HG02885 (cell line): ENCODE measurements around the gene DGCR8.

Experiments used
- ATAC-seq: cut with Tn5 transposase; IDR thresholded peaks from one replicate; pipeline ENCODE4 v1.9.1; 2021; ENCODE audit warnings: mild to moderate bottlenecking; ENCODE audit not compliant: unreplicated experiment, poor library complexity

Gene DGCR8

GRCh38 chr22:20052309-20053259, 27.5 kb upstream of the DGCR8 start:
- no peak for ATAC-seq

GRCh38 chr22:20053407-20054033, 26.5 kb upstream of the DGCR8 start:
- ATAC-seq: no peak

- ATAC-seq: no peak
These were observed 26.0 kb upstream of the DGCR8 start for GRCh38 chr22:20054034-20054427.

- ATAC-seq: no peak
These were observed 25.6 kb upstream of the DGCR8 start for GRCh38 chr22:20054485-20054884.

GRCh38 chr22:20055144-20055543, 24.9 kb upstream of the DGCR8 start:
- ATAC-seq: no peak

GRCh38 chr22:20055654-20056053, 24.4 kb upstream of the DGCR8 start:
- no peak for ATAC-seq

- no peak for ATAC-seq
These were observed 23.9 kb upstream of the DGCR8 start for GRCh38 chr22:20056161-20056560.

- no peak for ATAC-seq
These were observed 23.2 kb upstream of the DGCR8 start for GRCh38 chr22:20056696-20057386.

- no peak for ATAC-seq
These were observed 22.3 kb upstream of the DGCR8 start for GRCh38 chr22:20057596-20058268.

GRCh38 chr22:20058989-20059770, 20.9 kb upstream of the DGCR8 start:
- no peak for ATAC-seq

- ATAC-seq: no peak
These were observed 19.2 kb upstream of the DGCR8 start for GRCh38 chr22:20060700-20061480.

- no peak for ATAC-seq
These were observed 18.6 kb upstream of the DGCR8 start for GRCh38 chr22:20061481-20061861.

GRCh38 chr22:20062043-20062765, 17.8 kb upstream of the DGCR8 start:
- no peak for ATAC-seq

GRCh38 chr22:20062766-20063083, 17.3 kb upstream of the DGCR8 start:
- no peak for ATAC-seq

GRCh38 chr22:20063271-20064139, 16.5 kb upstream of the DGCR8 start:
- ATAC-seq: no peak

GRCh38 chr22:20064140-20064480, 15.9 kb upstream of the DGCR8 start:
- ATAC-seq: no peak

GRCh38 chr22:20064545-20065262, 15.3 kb upstream of the DGCR8 start:
- no peak for ATAC-seq
